HG02759 (cell line): Measurements from ENCODE around the gene LIPA.
"Not testable (repeated sequence)": the region's sequence is repeated elsewhere in the genome, so short reads cannot be mapped to it uniquely, and the experiment has no call there.

Source experiments
- ATAC-seq: cut with Tn5 transposase; IDR thresholded peaks from one replicate; pipeline ENCODE4 v1.9.1; 2021; ENCODE audit warnings: mild to moderate bottlenecking, moderate library complexity; ENCODE audit not compliant: unreplicated experiment

The LIPA gene

DNA sequence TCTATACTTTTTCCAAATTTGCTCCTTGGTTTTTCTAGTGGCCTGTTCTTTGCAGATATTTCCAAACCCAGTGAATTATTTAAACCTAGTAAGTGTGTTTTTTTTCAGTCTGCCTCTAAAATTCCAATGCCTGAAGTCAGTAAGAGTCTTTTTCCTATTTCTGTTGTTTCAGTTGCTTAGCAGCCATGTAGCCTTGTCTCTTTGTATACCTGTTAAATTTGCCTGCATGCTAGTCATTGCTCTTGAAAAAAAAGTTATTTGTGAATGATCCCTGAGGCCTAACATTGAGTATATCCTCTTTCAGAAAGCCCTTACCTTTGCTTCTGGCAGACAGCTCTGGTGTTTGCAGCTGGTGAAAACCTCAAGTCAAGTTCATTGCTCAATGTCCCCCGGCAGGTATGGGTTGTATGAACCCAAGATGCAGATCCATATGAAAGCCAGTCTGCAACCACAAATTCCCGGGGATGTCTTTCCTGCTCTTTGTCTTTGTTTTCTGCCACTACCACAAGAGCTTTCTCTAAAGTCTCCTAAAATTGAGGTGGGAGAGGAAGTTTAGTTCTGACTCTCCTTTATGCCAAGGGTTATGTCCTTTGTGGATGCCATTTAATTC, 80.2 kb downstream of the LIPA start:
- no peak for ATAC-seq

- ATAC-seq = not testable (repeated sequence)
Observed at GRCh38 chr10:89168354-89168900, 83.1 kb downstream of the LIPA start.

GRCh38 chr10:89167915-89168314, 83.7 kb downstream of the LIPA start:
- no peak for ATAC-seq

DNA sequence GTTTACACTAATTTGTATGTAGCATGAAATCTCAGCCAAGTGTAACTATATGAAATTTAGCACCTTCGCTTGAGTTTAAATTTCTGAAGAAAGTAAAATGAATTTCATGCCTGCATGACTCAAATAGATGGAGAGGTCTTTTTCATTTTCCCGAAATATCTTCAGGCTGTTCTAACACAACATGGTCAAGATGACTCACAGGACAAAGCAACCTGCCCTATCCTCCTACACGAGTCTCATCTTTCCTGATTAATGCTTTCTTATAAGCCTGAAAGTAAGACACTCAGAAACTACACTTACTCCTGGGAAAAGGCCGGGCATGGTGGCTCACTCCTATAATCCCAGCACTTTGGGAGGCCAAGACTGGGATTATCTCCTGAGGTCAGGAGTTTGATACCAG, 85.7 kb downstream of the LIPA start:
- no peak for ATAC-seq

DNA sequence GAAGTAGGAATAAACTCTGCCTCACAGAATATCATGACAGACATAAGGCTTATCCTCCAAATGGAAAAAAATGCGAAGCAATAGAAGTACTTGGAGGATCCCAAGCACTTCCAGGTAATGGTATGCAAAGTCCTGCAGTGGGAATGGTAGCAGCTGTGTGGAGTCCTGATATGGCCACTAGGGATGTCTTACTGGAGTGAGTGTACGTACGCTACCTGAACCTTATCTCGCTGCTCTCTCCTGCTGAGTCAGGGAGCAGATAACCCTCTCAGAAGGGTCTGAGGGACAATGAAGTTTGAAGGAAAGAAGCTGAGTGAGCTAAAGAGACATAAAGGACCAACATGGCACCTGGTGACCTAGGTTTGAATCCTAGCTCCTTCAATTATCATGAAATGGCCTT, 86.7 kb downstream of the LIPA start:
- no peak for ATAC-seq

- peak; percentile 10 for ATAC-seq
Observed at GRCh38 chr10:89164080-89164479, 87.5 kb downstream of the LIPA start.
